Islet precursor cell (in vitro differentiated cells): ENCODE measurements around the gene MYBBP1A.

Source experiments
- DNase-seq: peaks from one replicate; pipeline ENCODE4 v3.0.0-alpha.2; 2018

The MYBBP1A gene

DNA sequence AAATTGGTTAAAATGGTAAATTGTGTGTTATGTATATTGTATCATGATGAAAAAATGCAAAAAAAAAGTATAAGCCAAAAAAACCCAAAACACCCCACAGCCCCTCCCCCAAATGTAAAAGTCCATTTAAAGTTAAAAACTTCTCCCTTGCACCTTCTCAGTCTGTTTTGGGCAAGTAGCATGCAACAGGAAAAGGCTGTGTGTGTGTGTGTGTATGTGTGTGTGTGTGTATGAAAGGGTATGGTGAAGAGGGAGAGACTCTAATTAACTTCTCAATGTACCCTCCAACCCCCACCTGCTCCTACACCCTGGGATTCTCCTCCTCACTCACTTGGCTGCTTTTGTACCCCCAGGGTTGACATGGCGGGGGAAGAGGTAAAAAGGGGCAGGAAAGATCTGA lies 14.4 kb upstream of the MYBBP1A start:
- no peak for DNase-seq

DNA sequence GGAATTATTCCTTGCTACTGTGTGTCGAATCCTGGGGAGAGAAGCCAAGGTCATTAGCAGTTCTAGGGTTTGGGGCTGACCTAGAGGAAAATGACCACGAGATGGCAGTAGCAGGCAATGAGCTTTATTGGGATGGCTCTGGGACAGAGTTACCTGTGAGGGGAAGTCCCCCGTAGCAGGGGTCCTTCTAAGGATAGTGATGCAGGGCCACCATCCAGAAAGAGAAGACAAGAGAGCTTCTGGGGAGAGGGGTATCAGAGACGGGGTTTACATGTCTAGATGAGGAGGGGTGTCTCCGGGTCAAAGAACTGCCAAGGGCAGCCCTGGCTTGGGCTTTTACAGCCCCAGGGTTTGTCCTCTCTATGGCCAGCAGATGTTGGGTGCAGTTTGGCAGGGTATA lies 11.6 kb upstream of the MYBBP1A start:
- peak; percentile 90 for DNase-seq

DNA sequence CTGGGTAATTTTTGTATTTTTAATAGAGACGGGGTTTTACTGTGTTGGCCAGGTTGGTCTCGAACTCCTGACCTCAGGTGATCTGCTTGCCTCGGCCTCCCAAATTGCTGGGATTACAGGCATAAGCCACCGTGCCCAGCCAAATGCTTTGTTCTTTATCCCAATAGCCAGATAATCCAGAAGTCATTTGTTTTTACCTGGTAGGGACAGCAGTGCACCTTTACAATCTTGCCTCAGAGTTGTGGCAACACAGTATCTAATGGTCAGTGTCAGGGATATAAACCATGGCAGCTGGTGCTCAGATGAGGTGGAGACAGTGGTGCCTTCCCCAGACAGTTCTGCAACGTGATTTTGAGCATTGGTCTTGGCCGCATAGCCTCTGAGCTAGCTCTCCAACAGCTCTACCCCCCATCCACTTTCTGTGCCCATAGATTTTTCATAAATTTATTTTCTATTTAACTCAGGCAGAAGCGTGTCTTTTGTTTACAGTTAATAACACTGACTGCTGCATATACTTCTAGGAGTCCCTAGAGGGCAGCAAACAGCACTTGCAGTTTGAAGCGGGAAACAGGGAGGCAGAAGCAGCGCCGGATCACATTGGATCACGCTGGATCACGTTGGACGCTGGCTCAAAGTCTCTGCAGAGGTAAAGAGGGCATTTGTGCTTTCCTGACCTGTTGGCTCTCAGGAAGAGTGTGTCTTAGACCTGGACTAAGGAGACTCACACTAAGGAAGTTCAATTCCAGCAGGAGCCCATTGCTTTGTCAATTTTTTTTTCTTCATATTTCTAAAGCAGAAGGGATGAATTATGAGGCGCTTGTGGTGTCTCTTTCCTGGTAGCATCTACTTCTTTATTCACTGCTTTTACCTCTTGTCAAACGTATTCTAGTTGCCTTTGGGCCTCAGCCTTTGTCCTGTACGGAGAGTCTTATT lies 10.3 kb upstream of the MYBBP1A start:
- DNase-seq = peak; percentile 85

DNA sequence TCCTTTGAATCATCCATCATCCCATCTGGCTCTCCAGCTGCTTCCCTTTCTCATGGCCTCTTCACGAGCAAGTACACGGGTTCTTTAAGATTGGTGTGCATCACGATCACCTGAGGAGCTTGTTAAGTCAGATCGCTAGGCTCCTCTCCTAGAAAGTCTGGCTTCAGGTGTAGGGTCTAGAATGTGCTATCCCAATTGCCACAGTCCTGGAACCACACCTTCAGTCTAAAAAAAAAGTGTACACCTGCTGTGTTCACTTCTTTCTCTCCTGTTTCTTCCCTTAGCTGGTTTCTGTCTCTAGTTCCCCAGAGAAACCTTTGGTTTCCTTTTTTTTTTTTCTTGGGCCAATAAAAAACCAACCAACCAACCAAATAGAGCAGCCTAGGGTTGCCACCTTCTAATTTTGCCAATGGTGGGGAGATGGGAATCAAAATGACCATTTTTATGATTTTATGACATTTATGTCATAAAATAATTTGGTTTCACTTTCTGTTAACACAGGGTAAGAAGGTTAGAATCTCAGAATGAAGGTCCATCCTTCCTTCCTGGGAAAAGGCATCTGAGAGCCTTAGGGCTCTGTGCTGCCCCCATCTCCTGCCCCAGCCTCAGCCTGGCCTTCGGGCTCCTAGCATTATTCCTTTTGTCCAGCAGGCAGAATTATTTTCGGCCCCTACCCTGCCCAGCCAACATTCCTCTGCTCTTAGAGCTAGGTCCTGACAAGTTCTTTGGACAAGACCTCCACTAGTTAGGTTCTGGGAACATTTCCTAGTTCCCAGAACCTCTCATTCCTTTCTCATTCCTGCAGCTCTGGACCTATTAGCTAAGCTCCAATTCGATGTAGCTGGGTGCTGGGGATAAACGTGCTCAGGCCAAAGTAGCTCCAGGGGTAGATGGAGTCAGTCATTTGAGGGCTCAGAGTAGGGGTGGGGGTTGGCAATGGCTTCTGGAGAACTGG lies 7.1 kb upstream of the MYBBP1A start:
- DNase-seq = no peak

DNA sequence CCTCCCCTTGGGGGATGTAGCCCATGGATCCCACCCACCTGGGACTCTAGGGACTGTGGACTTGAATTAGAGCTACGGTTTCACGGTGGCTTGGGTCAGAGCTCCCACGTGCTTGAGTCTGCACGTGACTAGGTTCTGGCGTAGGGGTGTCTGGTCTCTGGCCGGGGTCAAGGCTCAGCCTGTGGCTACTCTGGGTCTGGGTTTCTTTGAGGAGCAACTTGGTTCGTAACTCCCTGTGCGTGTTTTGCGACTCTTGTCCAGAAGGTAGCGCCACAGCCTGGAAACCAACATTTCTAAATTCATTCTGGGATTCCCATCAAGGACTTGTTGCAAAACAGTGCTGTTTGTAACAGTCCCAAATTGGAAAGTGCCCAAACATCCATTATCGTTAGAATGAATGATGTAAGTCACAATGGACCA lies 5.7 kb upstream of the MYBBP1A start:
- DNase-seq = no peak

DNA sequence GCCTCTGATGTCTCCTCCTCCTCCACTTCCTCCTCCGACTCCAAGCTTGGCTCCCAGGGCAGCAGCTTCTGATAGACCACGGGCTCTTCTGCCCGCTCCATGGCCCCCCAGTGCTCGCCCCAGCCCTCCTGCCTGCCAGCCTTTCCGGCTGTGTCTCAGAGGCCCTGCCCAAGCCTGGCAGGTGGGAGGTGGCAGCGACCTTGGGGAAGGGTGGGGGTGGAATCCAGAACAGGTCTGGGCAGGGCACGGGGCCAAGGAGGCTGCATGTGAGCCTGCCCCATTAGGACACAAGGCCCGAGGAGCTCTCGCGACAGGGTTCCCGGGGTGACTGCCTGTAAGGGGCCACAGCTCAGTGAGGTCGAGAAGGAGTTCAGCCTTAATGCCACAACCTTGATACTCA lies 5.2 kb upstream of the MYBBP1A start, which contains the start of gene GGT6:
Gene GGT6 (minus strand): TSS at position 157 of the 400 bp plus-strand sequence. CDS start 56 bp downstream, at position 101.
- DNase-seq = no peak

DNA sequence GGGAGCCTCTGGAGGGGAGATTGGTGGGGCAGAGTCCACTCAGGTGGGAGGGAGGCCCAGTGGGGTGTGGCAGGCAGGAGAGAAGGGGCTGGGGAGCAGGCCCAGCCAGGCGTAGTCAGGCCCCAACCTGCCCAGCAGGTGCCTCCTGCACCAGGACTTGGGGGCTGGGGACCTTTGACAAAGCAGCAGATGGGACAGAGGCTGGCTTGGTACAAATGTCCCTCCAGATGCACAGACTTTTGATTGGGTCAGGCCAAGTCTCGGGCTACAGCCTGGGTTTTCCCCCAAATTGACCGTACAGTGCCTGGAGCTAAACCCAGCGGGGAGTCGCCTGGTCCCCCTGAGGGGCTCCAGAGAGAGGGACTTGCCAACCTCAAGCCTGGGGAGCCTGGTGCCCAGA lies 4.8 kb upstream of the MYBBP1A start:
- DNase-seq = no peak

DNA sequence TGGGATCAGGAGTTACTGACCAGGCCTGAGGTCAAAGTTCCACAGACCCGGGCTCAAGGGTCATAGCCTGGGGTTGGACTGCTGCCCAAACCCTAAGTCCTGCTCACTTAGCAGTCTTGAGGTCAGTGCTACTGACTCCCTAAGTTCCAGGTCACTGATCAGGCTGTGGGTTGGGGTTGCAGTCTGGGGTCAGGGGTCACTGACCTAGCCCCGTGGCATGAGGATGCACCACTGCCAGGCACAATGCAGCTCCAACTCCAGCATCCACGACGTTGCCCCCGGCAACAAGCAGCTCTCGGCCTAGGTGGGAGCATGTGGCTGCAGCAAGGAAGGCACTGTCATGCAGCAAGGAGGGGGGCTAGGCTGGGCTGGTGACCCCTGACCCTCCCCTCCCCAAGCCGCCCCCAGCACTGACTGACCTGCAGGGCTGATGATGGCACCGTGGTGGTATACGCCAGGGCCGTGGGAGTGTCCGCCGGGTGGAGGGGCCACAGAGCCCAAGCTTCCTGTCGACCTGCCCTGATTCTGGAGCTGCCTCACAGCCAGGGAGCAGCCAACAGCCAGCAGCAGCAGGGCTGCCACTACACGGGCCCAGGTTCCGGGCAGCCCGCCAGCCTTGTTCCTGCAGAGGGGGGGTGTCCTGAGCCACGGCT lies 4.1 kb upstream of the MYBBP1A start:
- no peak for DNase-seq

DNA sequence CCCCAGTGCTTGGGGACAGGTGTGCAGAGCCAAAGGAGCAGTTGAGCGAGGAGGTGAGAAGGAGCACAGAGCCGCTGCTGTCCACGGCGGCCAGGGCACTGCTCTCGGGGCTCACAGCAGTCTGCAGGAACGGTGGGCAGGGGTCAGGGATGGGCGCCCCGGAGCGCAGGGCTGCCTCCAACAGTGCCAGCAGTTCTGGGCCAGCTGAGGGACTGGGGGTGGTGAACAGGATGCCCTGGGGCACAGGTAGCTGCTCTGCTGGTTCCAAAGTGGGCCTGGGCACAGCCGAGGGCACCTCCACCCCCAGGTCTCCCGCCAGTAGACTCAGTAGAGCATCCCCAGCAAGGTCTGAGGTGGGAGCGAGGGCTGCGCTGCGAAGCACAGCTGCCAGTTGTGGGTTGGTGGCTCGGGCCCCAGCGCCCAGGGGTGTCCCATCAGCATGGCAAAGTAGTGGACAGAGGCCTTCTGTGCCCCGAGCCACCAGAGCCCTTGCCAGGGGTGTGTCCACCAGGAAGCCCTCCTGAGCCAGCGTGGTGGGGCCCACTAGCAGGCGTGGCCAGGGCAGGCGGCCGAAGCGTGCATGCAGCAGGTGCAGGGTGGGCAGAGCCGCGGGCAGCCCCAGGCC lies 3.3 kb upstream of the MYBBP1A start:
- DNase-seq = no peak

DNA sequence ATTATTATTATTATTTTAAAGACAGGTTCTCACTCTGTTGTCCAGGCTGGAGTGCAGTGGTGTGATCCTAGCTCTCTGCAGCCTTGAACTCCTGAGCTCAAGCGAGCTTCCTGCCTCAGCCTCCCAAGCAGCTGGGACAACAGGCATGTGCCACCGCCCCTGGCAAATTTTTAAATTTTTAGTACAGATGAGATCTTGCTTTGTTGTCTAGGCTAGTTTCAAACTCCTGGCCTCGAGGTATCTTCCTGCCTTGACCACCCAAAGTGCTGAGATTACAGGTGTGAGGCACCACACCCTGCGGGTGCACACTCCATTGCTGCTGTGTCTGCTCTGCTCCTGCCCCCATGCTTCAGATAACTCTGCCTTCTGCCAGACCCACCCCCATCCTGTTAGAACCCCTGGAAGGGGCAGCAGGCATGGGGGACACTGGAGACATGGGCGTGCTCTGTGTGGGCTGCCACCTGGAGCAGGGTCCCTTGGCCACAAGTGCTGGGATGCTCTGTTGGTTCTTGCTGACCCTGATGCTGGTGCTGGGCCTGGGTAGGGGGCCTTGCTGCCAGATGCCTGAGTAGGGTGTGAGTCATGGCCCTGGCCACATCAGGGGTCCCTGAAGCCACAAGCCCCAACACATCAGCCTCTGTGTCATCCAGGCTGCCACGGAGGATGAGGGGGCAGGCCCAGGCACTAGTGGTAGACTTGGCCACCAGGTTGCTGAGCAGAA lies 2.6 kb upstream of the MYBBP1A start:
- no peak for DNase-seq

DNA sequence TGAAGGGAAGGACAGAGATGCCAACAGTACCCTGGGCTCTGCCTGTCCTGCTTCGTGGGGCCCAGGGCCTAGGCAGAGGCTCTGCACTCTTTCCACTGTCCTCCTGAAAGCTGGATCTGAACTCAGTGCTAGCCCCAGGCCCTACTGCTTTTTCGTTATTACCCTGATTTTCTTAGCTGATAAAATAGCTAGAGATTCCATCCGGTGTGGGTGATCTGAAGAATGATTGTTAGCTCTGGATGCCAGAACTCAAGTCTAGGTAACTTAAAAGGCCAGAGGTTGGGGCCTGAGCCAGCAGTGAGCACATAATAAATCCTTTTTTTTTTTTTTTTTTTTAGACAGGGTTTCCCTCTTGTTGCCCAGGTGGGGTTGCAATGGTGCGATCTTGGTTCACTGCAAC lies 1.8 kb upstream of the MYBBP1A start:
- DNase-seq = no peak

DNA sequence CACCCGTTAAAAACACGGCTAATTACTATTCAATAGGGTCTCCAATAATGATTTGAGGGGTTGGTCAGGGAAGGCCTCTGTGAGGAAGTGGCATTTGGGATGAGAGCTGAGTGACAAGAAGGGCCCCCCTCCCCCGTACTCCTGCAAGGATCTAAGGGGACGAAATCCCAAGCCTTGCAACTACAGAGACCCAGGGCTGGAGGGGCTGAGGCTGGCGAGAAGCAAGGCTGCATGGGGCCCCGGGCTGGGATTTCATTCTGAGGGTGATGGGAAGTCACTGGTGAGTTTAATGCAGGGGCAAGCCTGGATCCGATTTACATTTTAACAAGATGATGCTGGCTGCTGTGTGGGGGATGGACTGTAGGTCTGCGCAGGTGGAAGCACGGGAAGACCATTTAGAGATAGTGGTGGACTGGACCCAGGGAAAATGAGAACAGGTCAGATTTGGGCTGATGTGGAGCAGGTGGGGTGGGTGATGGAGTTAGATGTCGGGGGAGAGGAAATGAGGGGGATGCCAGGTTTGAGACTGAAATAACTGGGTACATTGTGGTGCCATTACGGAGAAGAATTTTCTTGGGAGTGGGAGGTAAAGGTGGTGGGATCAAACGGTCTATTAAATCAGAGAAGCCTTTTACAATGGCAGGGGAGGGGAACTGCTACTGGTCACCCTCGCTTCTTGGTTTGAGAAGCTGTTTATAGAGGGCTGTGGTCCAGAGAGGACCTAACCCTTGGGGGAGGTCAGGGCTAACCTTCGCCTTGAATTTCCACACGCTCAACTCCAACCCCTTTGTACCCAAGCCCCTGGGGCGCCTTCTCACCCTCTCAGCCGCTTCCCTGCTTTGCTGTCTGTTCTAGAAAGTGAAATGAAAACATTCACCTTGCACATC lies 932 bp upstream of the MYBBP1A start:
- no peak for DNase-seq

DNA sequence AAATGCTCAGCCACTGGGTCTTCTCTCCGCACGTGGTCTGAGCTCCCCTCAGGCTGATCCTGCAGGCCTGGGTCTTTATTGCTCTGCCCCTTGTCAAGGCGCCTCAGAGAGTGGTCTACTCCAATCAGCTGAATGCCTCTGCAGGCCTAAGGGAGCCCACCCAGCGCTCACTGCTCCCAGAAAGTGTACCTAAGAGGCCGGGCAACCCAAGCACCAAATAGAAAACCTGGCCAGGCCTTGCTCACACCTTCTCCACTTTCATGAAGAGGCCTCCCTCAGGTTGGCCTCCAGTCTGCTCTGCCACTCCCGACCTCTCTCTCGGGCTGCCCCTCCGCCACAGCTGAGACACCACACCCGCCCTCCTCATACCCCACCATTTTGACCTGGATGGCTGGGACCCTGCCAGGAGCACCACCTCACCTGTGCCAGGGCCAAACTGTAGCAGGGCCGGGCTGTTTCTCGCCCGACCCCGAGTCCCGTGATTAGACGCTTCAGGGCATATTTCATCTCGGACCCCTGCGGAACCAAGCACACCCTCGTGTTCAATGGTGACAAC lies 665 bp downstream of the MYBBP1A start:
- no peak for DNase-seq

DNA sequence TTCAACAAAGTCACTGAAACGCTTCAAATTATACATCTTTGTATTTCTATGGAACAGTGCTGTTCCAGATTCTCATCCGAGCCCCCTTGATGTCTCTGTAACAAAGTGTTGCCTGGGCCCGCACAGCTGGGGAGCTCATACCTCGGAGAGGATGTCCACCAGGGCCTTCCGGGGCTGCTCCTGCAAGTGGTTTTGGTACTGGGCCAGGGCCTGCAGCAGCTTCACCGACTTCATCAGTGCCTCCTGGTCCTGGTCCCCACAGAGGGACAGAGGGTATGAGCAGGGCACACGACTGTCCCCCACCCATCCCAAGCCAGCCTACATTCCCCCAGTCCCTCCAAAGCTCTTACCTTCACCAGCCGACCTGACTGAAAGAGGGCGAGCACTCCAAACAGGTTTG lies 1.5 kb downstream of the MYBBP1A start:
- no peak for DNase-seq

DNA sequence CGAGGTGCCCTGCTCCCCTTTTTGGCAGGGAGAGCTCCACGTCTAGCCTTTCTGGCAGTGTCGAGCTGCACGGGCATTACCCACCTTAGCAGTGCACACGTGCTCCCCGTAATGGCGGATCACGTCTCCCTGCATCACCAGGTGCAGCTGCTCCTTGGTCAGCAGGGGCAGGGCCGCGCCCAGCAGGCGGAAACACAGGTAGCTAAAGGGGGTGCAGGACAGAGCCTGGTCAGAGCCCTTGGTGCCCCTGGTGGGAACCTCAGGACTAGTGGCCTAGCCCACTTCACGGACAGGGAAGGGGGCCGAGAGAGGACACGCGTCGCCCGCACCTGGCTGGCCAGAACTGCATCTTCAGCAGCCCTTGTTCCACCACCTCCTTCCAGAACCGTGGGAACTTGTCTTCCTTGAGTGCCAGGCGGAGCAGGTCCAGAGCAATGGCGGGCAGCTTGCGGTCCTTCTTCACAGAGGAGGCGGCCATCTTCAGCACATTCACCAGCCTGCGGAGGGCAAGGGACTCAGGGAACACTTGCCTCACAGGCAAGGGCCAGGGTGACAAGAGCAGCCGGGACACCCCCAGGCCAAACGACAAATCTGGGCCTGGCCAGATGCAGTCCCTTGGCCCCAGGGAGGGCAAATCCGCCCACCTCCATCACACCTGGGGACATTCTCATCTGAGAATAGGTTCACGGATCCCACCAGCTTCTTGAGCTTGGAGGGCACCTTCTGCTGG lies 3.2 kb downstream of the MYBBP1A start:
- DNase-seq = no peak

DNA sequence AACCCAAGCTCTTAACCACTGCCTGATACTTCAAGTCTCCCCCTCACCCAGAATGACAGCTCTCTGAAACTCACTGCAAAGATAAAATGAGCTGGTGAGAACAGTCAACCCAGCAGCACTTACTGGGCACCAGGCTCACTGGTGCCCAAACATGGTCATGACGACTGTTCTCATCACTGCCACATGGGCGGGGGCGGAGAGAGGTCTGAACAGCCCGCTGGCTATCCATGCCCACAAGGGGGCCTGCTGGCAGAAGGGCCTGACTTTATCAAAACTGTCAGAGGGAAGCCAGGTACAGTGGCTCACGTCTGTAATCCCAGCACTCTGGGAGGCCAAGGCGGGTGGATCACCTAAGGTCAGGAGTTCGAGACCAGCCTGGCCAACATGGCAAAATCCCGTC lies 4.0 kb downstream of the MYBBP1A start:
- DNase-seq = no peak

DNA sequence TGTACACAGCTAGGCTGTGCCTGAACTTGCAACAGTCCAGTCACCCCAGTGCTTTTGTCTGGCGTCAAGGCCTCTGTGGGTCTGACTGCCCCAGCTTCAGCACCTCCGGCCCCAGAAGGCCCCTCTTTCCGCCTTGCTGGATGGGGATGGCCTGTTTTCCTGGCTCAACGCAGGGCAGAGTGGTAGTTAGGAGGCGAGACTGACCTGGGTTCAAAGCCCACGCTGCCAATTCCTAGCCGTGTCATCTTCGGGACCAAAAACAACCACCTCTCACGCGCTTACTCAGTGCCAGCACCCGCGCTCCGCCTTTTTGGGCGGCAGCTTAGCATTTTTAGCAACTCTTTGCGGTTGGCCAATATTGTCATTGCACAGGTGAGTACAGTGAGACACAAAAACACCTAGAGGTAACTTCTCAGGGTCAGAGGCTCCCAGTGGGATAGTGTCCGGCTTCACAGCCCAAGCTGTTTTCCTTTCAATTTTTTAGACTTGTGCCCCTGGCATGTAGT lies 4.6 kb downstream of the MYBBP1A start:
- no peak for DNase-seq

DNA sequence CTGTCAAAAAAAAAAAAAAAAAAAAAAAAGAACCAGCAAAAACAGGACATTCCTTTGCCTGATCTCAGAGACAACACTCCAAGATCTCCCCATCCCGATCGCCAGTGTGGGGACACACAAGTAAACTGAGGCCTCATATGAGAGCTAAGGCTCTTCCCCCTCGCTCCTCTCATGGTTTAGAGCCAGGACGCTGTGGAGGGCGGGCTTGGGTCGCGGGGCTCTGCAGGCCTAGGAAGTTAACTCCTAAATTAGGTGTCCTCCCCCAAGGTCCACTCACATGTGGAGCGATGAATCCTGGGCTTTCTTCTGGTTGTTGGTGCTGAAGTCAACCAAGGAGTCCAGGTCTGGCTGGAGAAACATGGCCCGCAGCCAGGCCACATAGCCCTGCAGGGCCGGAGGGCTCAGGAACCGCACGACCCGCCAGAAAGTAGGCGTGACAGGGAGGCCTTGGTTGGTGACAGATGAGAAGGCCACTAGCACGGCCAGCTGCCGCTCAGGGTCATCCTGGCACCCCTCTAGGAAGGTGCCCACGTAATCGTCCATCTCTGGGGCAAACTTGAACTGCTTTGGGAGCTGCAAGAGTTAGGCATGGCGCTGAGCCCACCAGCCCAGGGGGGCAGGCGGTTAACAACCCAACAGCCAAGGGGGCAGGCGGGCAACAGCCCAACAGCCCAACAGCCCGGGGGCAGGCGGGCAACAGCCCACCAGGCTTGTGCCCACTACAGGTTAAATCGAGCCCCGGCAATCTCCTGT lies 5.2 kb downstream of the MYBBP1A start:
- DNase-seq = no peak
